Body of pancreas (tissue), 4 donors: ENCODE data around the gene CFAP57.

Source experiments
- POLR2A ChIP-seq, 3 donors: fragments of 450-650 bp; IDR thresholded peaks; one replicate each; pipeline ENCODE4 v1.6.1; 2016; ENCODE audit warnings: antibody characterized with exemption in 3 of 3, mild to moderate bottlenecking in 2 of 3
- TF ChIP-seq, protein P1 (sequence below), 7 experiments: fragments of 450-650 bp in 4 of 7; fragments of 200-600 bp in 3 of 7; sonication (generic) in 3 of 7; IDR thresholded peaks; one replicate each; pipeline ENCODE4 v1.5.1; 2016 to 2019; ENCODE audit warnings: antibody characterized with exemption in 7 of 7

DNA sequence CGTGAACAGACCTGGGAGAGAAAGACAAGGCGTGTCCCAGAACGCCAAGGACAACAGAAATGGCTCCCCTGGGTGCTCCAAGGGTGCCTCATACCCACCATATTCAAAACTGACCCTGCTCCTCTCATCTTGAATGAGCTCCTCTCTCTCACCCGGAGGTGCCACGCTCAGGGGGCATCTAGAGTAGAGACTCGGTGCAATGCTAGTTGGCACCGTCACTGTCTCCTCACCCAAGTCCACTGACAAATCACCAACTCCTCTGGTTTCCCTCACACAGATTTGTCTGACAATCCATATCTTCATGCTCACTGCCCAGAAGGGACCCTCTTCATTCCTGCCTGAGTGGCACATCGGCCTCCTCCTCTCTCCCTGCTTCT lies 102.7 kb downstream of the CFAP57 start:
- TF ChIP-seq, protein P1, sequence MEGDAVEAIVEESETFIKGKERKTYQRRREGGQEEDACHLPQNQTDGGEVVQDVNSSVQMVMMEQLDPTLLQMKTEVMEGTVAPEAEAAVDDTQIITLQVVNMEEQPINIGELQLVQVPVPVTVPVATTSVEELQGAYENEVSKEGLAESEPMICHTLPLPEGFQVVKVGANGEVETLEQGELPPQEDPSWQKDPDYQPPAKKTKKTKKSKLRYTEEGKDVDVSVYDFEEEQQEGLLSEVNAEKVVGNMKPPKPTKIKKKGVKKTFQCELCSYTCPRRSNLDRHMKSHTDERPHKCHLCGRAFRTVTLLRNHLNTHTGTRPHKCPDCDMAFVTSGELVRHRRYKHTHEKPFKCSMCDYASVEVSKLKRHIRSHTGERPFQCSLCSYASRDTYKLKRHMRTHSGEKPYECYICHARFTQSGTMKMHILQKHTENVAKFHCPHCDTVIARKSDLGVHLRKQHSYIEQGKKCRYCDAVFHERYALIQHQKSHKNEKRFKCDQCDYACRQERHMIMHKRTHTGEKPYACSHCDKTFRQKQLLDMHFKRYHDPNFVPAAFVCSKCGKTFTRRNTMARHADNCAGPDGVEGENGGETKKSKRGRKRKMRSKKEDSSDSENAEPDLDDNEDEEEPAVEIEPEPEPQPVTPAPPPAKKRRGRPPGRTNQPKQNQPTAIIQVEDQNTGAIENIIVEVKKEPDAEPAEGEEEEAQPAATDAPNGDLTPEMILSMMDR (IDR thresholded peaks at IDR 0.05), result no peak
- no peak for TF ChIP-seq POLR2A (IDR thresholded peaks at IDR 0.05)
